Measurements from ENCODE around the gene TNFRSF12A. TPM values are rescaled to one million over a fixed set of nuclear protein-coding genes. Genes with fewer than 3 reads are reported as not detected.

The TNFRSF12A gene
- total and polyA plus RNA-seq, 10 of the 15 experiments (the other 5 are each of a cell fraction or from before 2014, with no cell fraction given) = 0.35 to 1.7 (median 1.2) TPM; not detected in 2

- no peak overlapping the region for H3K4me2 ChIP-seq (ENCODE audit: control insufficient read depth, insufficient read depth)
- FAIRE-seq (no peak), DNase-seq (ENCODE audit: low read depth, low spot score) (no peak), ATAC-seq (no peak)
- in situ Hi-C loops (cut with MboI) = no loop called here
- no peak overlapping the region for H3K4me3 ChIP-seq
- TF ChIP-seq MTA2 (IDR thresholded peaks at IDR 0.05; ENCODE audit: low read depth) (no peak), NBN (IDR thresholded peaks at IDR 0.05) (no peak), ZBTB4 (CRISPR knock-in tag; IDR thresholded peaks at IDR 0.05) (no peak), KLF5 (IDR thresholded peaks at IDR 0.05; ENCODE audit: partially characterized antibody) (no peak), EP300 (IDR thresholded peaks at IDR 0.05; ENCODE audit: borderline replicate concordance in 1 of 2, control insufficient read depth in 1 of 2, low read depth in 2 of 2, low read length in 2 of 2) (no peak), CUX1 (IDR thresholded peaks at IDR 0.05; ENCODE audit: insufficient replicate concordance, low read depth, low read length) (no peak), USF1 (IDR thresholded peaks at IDR 0.05; ENCODE audit: borderline replicate concordance, extremely low read length, insufficient read depth, low read depth, low read length) (no peak), SP1 (IDR thresholded peaks at IDR 0.05; ENCODE audit: low read depth, low read length) (no peak), RFX5 (IDR thresholded peaks at IDR 0.05; ENCODE audit: low read depth, low read length) (no peak), MEF2A (IDR thresholded peaks at IDR 0.05; ENCODE audit: insufficient read depth, low read depth, low read length) (no peak), SRF (IDR thresholded peaks at IDR 0.05; ENCODE audit: low read depth in 2 of 2, low read length in 2 of 2) (no peak), NFXL1 (IDR thresholded peaks at IDR 0.05; ENCODE audit: borderline replicate concordance) (no peak), SUZ12 (IDR thresholded peaks at IDR 0.05; ENCODE audit: unreplicated experiment) (no peak)
- TF ChIP-seq, protein P1, sequence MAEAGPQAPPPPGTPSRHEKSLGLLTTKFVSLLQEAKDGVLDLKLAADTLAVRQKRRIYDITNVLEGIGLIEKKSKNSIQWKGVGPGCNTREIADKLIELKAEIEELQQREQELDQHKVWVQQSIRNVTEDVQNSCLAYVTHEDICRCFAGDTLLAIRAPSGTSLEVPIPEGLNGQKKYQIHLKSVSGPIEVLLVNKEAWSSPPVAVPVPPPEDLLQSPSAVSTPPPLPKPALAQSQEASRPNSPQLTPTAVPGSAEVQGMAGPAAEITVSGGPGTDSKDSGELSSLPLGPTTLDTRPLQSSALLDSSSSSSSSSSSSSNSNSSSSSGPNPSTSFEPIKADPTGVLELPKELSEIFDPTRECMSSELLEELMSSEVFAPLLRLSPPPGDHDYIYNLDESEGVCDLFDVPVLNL (IDR thresholded peaks at IDR 0.05; ENCODE audit: low read depth, low read length) = no peak
- no peak overlapping the region for H3K9ac ChIP-seq (ENCODE audit: control insufficient read depth, insufficient read depth, low read length)
- ChIA-PET CTCF (interaction anchor here (0.6 to 5.6 kb wide), 3 partner anchors 20 to 350 kb away, joined by 3 to 28 read pairs (median 5); no protein-coding TSS in a partner anchor), POLR2A (interaction anchor here (0.8 kb wide), 1 partner anchor 20 kb away, joined by 3 read pairs; no protein-coding TSS in a partner anchor), RAD21 (ENCODE audit: unreplicated experiment) (no interaction called here), SMC1A (ENCODE audit: uncharacterized antibody, unreplicated experiment) (no interaction called here)
- H2AFZ ChIP-seq (ENCODE audit: control insufficient read depth, low read depth, low read length) = no peak overlapping the region
- intact Hi-C loops (cut with micrococcal nuclease; ENCODE audit: unreplicated experiment) = no loop called here
- no peaks in the 10 kb centered on the region for H3K79me2 ChIP-seq (ENCODE audit: control insufficient read depth, insufficient read depth, low read length)
- BruUV-seq (replicated peaks) = no TSS peak
- no peaks in the 10 kb centered on the region for H3K9me3 ChIP-seq (replicated peaks; ENCODE audit: control insufficient read depth, insufficient read depth, low read length)
- H3K27me3 ChIP-seq (replicated peaks in 1 of 2; ENCODE audit: control insufficient read depth in 2 of 2, insufficient read depth in 2 of 2, low read length in 1 of 2) = no peaks in the 10 kb centered on the region; a peak in 2 of 4 replicates
- no peaks in the 10 kb centered on the region for H4K20me1 ChIP-seq (ENCODE audit: control insufficient read depth, insufficient read depth)
- WGBS (ENCODE audit: insufficient coverage, insufficient replicate concordance, low lambda C conversion rate, missing lambda C conversion rate) = 61% methylated on average over 9 of the region's 9 CpGs
- H3K4me1 ChIP-seq (ENCODE audit: control insufficient read depth, insufficient read depth, low read length) = peaks cover 8% of the 10 kb centered on the region
- no peak overlapping the region for H3K27ac ChIP-seq (ENCODE audit: control insufficient read depth, insufficient read depth)
- no peaks in the 10 kb centered on the region for H3K36me3 ChIP-seq (ENCODE audit: control insufficient read depth in 2 of 2, insufficient read depth in 2 of 2, low read length in 1 of 2)
Observed at GRCh38 chr16:3051494-3051893, 31.3 kb downstream of the TNFRSF12A start.
